SU-DHL-6 (cell line): ENCODE measurements around the gene CHEK2.

Source experiments
- CTCF ChIP-seq: fragments of 200-600 bp; sonication (generic); IDR thresholded peaks from one replicate; pipeline ENCODE4 v1.5.1; 2017; ENCODE audit warnings: antibody characterized with exemption, mild to moderate bottlenecking, low read length, moderate library complexity; ENCODE audit not compliant: insufficient read depth, poor library complexity, severe bottlenecking
- EZH2phosphoT487 ChIP-seq: fragments of 200-600 bp; sonication (generic), shearing (Covaris generic); conservative IDR thresholded peaks from 2 replicates; pipeline ENCODE4 v1.6.1; 2018; ENCODE audit warnings: mild to moderate bottlenecking, antibody characterized with exemption, low read length, moderate library complexity, mixed read lengths

- TF ChIP-seq CTCF (no peak), EZH2phosphoT487 (no peak)
These were observed 27.5 kb downstream of the CHEK2 start for GRCh38 chr22:28714043-28714628.
